HUES64 (cell line): ENCODE measurements around the gene KIF1B.
"Not testable (repeated sequence)": the region's sequence is repeated elsewhere in the genome, so short reads cannot be mapped to it uniquely, and the experiment has no call there.

Source experiments
- H3K27ac ChIP-seq: 2 replicates; pipeline ENCODE4 v1.7.0; 2013; ENCODE audit warnings: low read depth, low read length, inconsistent platforms
- H3K27me3 ChIP-seq: 2 replicates; pipeline ENCODE4 v1.6.1; 2013; ENCODE audit warnings: mild to moderate bottlenecking, low read length; ENCODE audit not compliant: insufficient read depth
- H3K36me3 ChIP-seq: 2 replicates; pipeline ENCODE4 v1.6.1; 2013; ENCODE audit warnings: mild to moderate bottlenecking, low read length; ENCODE audit not compliant: insufficient read depth
- H3K4me1 ChIP-seq: 2 replicates; pipeline ENCODE4 v1.6.1; 2013; ENCODE audit warnings: mild to moderate bottlenecking, low read length, moderate library complexity; ENCODE audit not compliant: insufficient read depth
- H3K4me3 ChIP-seq: 2 replicates; pipeline ENCODE4 v1.5.1; 2013; ENCODE audit warnings: mild to moderate bottlenecking, low read length, moderate library complexity
- H3K9ac ChIP-seq: 2 replicates; pipeline ENCODE4 v1.6.1; 2013; ENCODE audit warnings: mild to moderate bottlenecking, low read depth, low read length
- H3K9me3 ChIP-seq: 2 replicates; pipeline ENCODE4 v1.6.1; 2013; ENCODE audit warnings: low read depth, low read length; ENCODE audit not compliant: insufficient read depth
- WGBS: fragments of 150-250, 120-280 bp; methylation state at CpG from one replicate; pipeline ENCODE4 v1.1.7; 2013; ENCODE audit warnings: missing lambda C conversion rate; 5-methylcytosine and 5-hydroxymethylcytosine counted together

KIF1B gene

GRCh38 chr1:10193288-10193687, 17.1 kb upstream of the KIF1B start:
- 0 out of 2 replicates have a peak, but pooled peaks cover 1% of the 10 kb centered on the region for H3K9me3 ChIP-seq
- no peak overlapping the region for H3K27ac ChIP-seq
- 96% methylated on average over 6 of the region's 6 CpGs for WGBS
- H3K27me3 ChIP-seq: no peaks in the 10 kb centered on the region
- no peaks in the 10 kb centered on the region for H3K4me1 ChIP-seq
- H3K4me3 ChIP-seq: no peak overlapping the region
- no peak overlapping the region for H3K9ac ChIP-seq
- H3K36me3 ChIP-seq: no peaks in the 10 kb centered on the region

- no peak overlapping the region for H3K4me3 ChIP-seq
- H3K9me3 ChIP-seq: no peaks in the 10 kb centered on the region
- WGBS: 92% methylated on average over 6 of the region's 6 CpGs
- H3K36me3 ChIP-seq: no peaks in the 10 kb centered on the region
- H3K27ac ChIP-seq: no peak overlapping the region
- H3K4me1 ChIP-seq: no peaks in the 10 kb centered on the region
- no peaks in the 10 kb centered on the region for H3K27me3 ChIP-seq
- no peak overlapping the region for H3K9ac ChIP-seq
These were observed 14.8 kb upstream of the KIF1B start for GRCh38 chr1:10195570-10195969.

GRCh38 chr1:10196976-10197375, 13.4 kb upstream of the KIF1B start:
- H3K9me3 ChIP-seq: no peaks in the 10 kb centered on the region
- no peak overlapping the region for H3K4me3 ChIP-seq
- no peak overlapping the region for H3K27ac ChIP-seq
- H3K27me3 ChIP-seq: no peaks in the 10 kb centered on the region
- H3K4me1 ChIP-seq: no peaks in the 10 kb centered on the region
- WGBS: 91% methylated on average over 2 of the region's 3 CpGs
- no peaks in the 10 kb centered on the region for H3K36me3 ChIP-seq
- no peak overlapping the region for H3K9ac ChIP-seq

- 96% methylated on average over 4 of the region's 4 CpGs for WGBS
- no peaks in the 10 kb centered on the region for H3K36me3 ChIP-seq
- no peaks in the 10 kb centered on the region for H3K9me3 ChIP-seq
- H3K27ac ChIP-seq: no peak overlapping the region
- no peak overlapping the region for H3K4me3 ChIP-seq
- no peaks in the 10 kb centered on the region for H3K27me3 ChIP-seq
- no peaks in the 10 kb centered on the region for H3K4me1 ChIP-seq
- no peak overlapping the region for H3K9ac ChIP-seq
These were observed 9.8 kb upstream of the KIF1B start for GRCh38 chr1:10200620-10201019.

- H3K9me3 ChIP-seq: no peaks in the 10 kb centered on the region
- 92% methylated on average over 7 of the region's 7 CpGs for WGBS
- H3K9ac ChIP-seq: no peak overlapping the region
- H3K27me3 ChIP-seq: no peaks in the 10 kb centered on the region
- no peak overlapping the region for H3K27ac ChIP-seq
- H3K36me3 ChIP-seq: no peaks in the 10 kb centered on the region
- H3K4me3 ChIP-seq: no peak overlapping the region
- H3K4me1 ChIP-seq: no peaks in the 10 kb centered on the region
These were observed 6.2 kb upstream of the KIF1B start for GRCh38 chr1:10204003-10204642.

- H3K27ac ChIP-seq, H3K9me3 ChIP-seq, H3K9ac ChIP-seq, H3K4me1 ChIP-seq, H3K27me3 ChIP-seq, H3K4me3 ChIP-seq, H3K36me3 ChIP-seq: not testable (repeated sequence)
- WGBS: 91% methylated on average over 13 of the region's 14 CpGs
These were observed 5.2 kb upstream of the KIF1B start for GRCh38 chr1:10205206-10205605.

GRCh38 chr1:10207810-10208209, 2.6 kb upstream of the KIF1B start:
- H3K4me3 ChIP-seq: no peak overlapping the region
- H3K4me1 ChIP-seq: peaks cover 12% of the 10 kb centered on the region
- no peaks in the 10 kb centered on the region for H3K36me3 ChIP-seq
- no peak overlapping the region for H3K27ac ChIP-seq
- H3K27me3 ChIP-seq: no peaks in the 10 kb centered on the region
- WGBS: 89% methylated on average over 2 of the region's 3 CpGs
- H3K9ac ChIP-seq: no peak overlapping the region
- H3K9me3 ChIP-seq: no peaks in the 10 kb centered on the region

- peaks cover 19% of the 10 kb centered on the region for H3K4me1 ChIP-seq
- H3K9me3 ChIP-seq: no peaks in the 10 kb centered on the region
- no peak overlapping the region for H3K9ac ChIP-seq
- WGBS: 97% methylated on average over 11 of the region's 11 CpGs
- H3K36me3 ChIP-seq: no peaks in the 10 kb centered on the region
- H3K4me3 ChIP-seq: no peak overlapping the region
- no peaks in the 10 kb centered on the region for H3K27me3 ChIP-seq
- no peak overlapping the region for H3K27ac ChIP-seq
These were observed 1.8 kb upstream of the KIF1B start for GRCh38 chr1:10208537-10208936.

- Histone ChIP-seq H3K36me3 (no peaks in the 10 kb centered on the region), H3K4me3 (peak overlapping the region; percentile 98), H3K27ac (peak overlapping the region; percentile 80), H3K4me1 (peaks cover 20% of the 10 kb centered on the region), H3K27me3 (no peaks in the 10 kb centered on the region), H3K9ac (peak overlapping the region; percentile 78), H3K9me3 (no peaks in the 10 kb centered on the region)
- 5% methylated on average over 7 of the region's 8 CpGs for WGBS
These were observed 823 bp upstream of the KIF1B start for GRCh38 chr1:10209590-10209904.

- H3K4me1 ChIP-seq: peaks cover 20% of the 10 kb centered on the region
- under 1% methylated on average over 69 of the region's 69 CpGs for WGBS
These were observed 753 bp downstream of the KIF1B start for GRCh38 chr1:10210841-10211804.

GRCh38 chr1:10211805-10212410, 1.5 kb downstream of the KIF1B start:
- H3K9me3 ChIP-seq: no peaks in the 10 kb centered on the region
- peak overlapping the region; percentile 96 for H3K9ac ChIP-seq
- H3K27ac ChIP-seq: peak overlapping the region; percentile 79
- H3K4me1 ChIP-seq: peaks cover 20% of the 10 kb centered on the region
- no peaks in the 10 kb centered on the region; the same call in 1 of the 2 replicates for H3K36me3 ChIP-seq
- H3K4me3 ChIP-seq: peak overlapping the region; percentile 98
- no peaks in the 10 kb centered on the region for H3K27me3 ChIP-seq
- WGBS: 17% methylated on average over 11 of the region's 11 CpGs

More at GRCh38 chr1:10210841-10211804, 753 bp downstream of the KIF1B start:
- H3K36me3 ChIP-seq: no peaks in the 10 kb centered on the region; the same call in 1 of the 2 replicates
- peak overlapping the region; percentile 98 for H3K4me3 ChIP-seq
- peak overlapping the region; percentile 79 for H3K27ac ChIP-seq
- peak overlapping the region; percentile 96 for H3K9ac ChIP-seq
- H3K9me3 ChIP-seq: no peaks in the 10 kb centered on the region
- no peaks in the 10 kb centered on the region for H3K27me3 ChIP-seq
